Glomerular endothelial cell (primary cell): Measurements from ENCODE around the gene CPB2. TPM values are rescaled to one million over a fixed set of nuclear protein-coding genes. Genes with fewer than 3 reads are reported as not detected.

Source experiments
- DNase-seq: peaks from one replicate; pipeline ENCODE4 v3.0.0-alpha.2; 2011; ENCODE audit warnings: low read depth, low spot score; ENCODE audit errors: extremely low read depth
- total RNA-seq: library from RNA; depleted of rRNA; stranded (reverse); fragments of >200 nt; gene quantifications from 2 replicates; pipeline ENCODE4 v1.2.3, GENCODE V29; 2015

CPB2 gene
- total RNA-seq, 1 donor from 2014 or later = not detected

- no peak for DNase-seq
Measured at GRCh38 chr13:46127358-46128023, 22.7 kb upstream of the CPB2 start.

GRCh38 chr13:46126552-46127357 lies 21.9 kb upstream of the CPB2 start:
- DNase-seq = peak; percentile 70

- DNase-seq = no peak
Measured at GRCh38 chr13:46126056-46126455, 21.2 kb upstream of the CPB2 start.

- DNase-seq = peak; percentile 42
Measured at GRCh38 chr13:46124967-46125933, 20.4 kb upstream of the CPB2 start.

GRCh38 chr13:46124531-46124966 lies 19.7 kb upstream of the CPB2 start:
- DNase-seq = no peak

GRCh38 chr13:46122304-46122703 lies 17.5 kb upstream of the CPB2 start:
- DNase-seq = no peak

GRCh38 chr13:46121597-46122163 lies 16.8 kb upstream of the CPB2 start:
- DNase-seq = no peak

GRCh38 chr13:46121033-46121432 lies 16.2 kb upstream of the CPB2 start:
- no peak for DNase-seq

- peak; percentile 72 for DNase-seq
Measured at GRCh38 chr13:46119883-46120614, 15.2 kb upstream of the CPB2 start.

GRCh38 chr13:46116653-46117502 lies 12.0 kb upstream of the CPB2 start:
- DNase-seq = no peak

- no peak for DNase-seq
Measured at GRCh38 chr13:46114613-46115012, 9.8 kb upstream of the CPB2 start.

- peak; percentile 48 for DNase-seq
Measured at GRCh38 chr13:46113596-46113995, 8.8 kb upstream of the CPB2 start.

GRCh38 chr13:46111151-46111550 lies 6.3 kb upstream of the CPB2 start:
- no peak for DNase-seq

GRCh38 chr13:46109451-46109850 lies 4.6 kb upstream of the CPB2 start:
- DNase-seq = no peak

- DNase-seq = no peak
Measured at GRCh38 chr13:46106839-46107371, 2.1 kb upstream of the CPB2 start.

- no peak for DNase-seq
Measured at GRCh38 chr13:46103037-46103436, 1.8 kb downstream of the CPB2 start.

GRCh38 chr13:46102255-46102605 lies 2.6 kb downstream of the CPB2 start:
- DNase-seq = no peak

- no peak for DNase-seq
Measured at GRCh38 chr13:46101484-46102254, 3.2 kb downstream of the CPB2 start.
